ENCODE measurements around the gene SLC6A6.

Gene SLC6A6

DNA sequence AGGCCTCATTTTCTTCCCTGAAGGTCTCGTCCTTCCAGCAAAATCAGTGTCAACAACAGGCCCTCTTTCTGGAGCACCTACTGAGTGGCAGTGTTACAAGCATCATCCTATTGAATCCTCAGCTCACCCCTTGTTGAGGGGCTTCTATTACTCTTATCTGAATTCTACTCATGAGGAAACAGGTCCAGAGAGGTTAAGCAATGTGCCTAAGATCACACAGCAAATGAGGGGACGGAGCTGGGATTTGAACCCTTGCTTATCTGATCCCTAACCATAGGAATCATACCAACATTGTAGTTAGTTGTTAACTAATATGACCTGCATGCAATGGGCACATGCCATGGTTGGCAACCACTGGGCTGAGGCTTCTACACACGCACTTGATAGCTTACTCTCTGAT is 63.0 kb downstream of the SLC6A6 start:
- no peak overlapping the region for H3K9ac ChIP-seq
- H3K4me2 ChIP-seq: no peak overlapping the region
- H3K27me3 ChIP-seq: peaks cover 0 to 18% (median 0%) of the 10 kb centered on the region in 11 experiments; a peak in 6 of 22 replicates
- H3K4me1 ChIP-seq: peaks cover 10 to 32% (median 26%) of the 10 kb centered on the region in 10 experiments; a peak in 19 of 20 replicates
- peaks cover 1 to 100% (median 91%) of the 10 kb centered on the region in 11 experiments; a peak in 21 of 22 replicates for H4K20me1 ChIP-seq
- H3K27ac ChIP-seq: no peak overlapping the region
- H3K9me3 ChIP-seq (replicated peaks in 1 of 11): no peaks in the 10 kb centered on the region
- H3K4me3 ChIP-seq: no peak overlapping the region
- no peak for TF ChIP-seq Cebpa-rat (IDR thresholded peaks at IDR 0.05)
- peaks cover 62 to 100% (median 91%) of the 10 kb centered on the region in 11 experiments for H3K36me3 ChIP-seq

DNA sequence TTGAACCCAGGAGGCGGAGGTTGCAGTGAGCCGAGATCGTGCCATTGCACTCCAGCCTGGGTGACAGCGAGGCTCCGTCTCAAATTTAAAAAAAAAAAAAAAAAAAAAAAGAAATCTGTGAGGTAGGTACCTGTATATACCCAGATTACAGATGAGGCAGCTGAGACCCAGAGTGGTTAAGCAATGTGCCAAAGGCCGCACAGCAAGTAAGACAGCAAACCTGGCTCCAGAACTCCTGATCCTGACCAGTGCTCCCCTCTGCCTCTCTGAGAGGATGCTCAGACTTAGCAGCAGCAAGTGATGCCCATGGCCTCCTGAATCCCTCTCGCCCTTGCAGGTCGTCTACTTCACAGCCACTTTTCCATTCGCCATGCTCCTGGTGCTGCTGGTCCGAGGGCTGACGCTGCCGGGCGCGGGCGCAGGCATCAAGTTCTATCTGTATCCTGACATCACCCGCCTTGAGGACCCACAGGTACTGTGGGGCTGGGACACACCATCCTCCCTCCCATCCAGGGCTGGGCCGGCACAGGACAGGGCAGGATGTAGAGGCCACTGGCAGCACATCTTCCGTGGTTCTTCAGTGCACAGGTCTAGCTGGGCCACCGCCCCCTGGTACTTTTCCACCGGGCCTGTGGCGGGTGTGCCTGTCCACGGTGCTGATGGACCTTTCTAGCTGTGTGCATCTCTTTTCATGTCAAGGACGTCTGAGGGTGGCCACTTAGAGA is 63.9 kb downstream of the SLC6A6 start:
- Histone ChIP-seq H3K36me3 (peaks cover 59 to 100% (median 91%) of the 10 kb centered on the region in 11 experiments), H3K4me3 (no peak overlapping the region), H3K9ac (no peak overlapping the region), H3K4me1 (peaks cover 5 to 27% (median 24%) of the 10 kb centered on the region in 10 experiments; a peak in 19 of 20 replicates), H3K4me2 (no peak overlapping the region), H4K20me1 (peaks cover 7 to 100% (median 92%) of the 10 kb centered on the region in 11 experiments; a peak in 21 of 22 replicates), H3K27ac (no peak overlapping the region), H3K9me3 (replicated peaks in 1 of 11) (no peaks in the 10 kb centered on the region), H3K27me3 (peaks cover 0 to 26% (median 0%) of the 10 kb centered on the region in 11 experiments; a peak in 9 of 22 replicates)
- no peak for TF ChIP-seq Cebpa-rat (IDR thresholded peaks at IDR 0.05)

DNA sequence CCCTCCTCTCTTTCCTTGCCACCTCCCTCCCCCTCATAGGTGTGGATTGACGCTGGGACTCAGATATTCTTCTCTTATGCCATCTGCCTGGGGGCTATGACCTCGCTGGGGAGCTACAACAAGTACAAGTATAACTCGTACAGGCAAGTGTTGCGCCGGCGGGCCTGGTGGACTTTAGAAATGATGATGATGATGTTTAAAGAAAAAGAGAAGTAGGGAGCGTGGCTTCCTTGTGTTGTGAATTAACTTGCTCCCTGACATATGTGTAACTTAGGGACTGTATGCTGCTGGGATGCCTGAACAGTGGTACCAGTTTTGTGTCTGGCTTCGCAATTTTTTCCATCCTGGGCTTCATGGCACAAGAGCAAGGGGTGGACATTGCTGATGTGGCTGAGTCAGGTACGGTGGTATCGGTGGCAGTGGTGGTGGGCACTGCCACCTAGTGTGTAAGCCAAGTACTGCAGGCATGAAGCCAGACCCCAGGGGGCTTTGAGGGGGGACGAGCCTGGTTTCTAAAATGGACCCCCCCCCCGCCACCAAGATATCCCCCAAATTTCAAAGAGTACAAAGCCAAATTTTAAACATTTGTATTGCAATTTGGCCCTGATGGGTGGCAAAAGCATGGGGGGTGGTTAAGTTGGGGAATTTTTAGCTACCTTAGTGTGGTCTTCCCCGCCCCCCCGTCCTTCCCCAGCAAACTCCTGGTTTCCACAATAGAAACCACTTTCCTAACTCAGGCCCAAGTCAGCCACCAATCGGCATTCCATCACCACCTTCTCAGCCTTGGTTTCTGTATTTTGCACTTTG is 65.6 kb downstream of the SLC6A6 start:
- H3K9me3 ChIP-seq (replicated peaks in 1 of 11): no peaks in the 10 kb centered on the region
- H3K27me3 ChIP-seq: peaks cover 0 to 40% (median 1%) of the 10 kb centered on the region in 11 experiments; a peak in 10 of 22 replicates
- H3K4me1 ChIP-seq: peaks cover 16 to 27% (median 24%) of the 10 kb centered on the region in 10 experiments
- no peak overlapping the region for H3K4me2 ChIP-seq
- H3K36me3 ChIP-seq: peaks cover 60 to 100% (median 92%) of the 10 kb centered on the region in 11 experiments
- H3K4me3 ChIP-seq: no peak overlapping the region
- H4K20me1 ChIP-seq: peaks cover 16 to 100% (median 94%) of the 10 kb centered on the region in 11 experiments; a peak in 21 of 22 replicates
- H3K9ac ChIP-seq: no peak overlapping the region
- TF ChIP-seq Cebpa-rat (IDR thresholded peaks at IDR 0.05): no peak
- H3K27ac ChIP-seq: no peak overlapping the region

DNA sequence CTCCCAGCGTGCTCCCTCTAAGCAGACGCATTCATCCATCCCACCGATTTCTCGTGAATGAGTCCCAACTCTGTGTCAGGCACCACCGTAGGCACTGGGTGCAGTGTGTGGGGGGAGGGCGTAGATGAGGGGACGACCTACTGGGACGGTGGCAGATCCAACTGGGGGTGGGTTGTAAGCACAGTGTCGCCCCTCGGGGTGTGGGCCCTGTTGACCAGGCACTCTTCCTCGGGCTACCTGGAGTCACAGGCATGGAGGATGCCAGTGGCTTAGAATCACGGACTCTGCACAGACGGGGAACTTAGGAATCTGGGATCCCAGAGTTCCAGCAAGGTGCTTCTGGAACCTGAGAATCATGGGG is 66.2 kb downstream of the SLC6A6 start:
- Histone ChIP-seq H3K36me3 (peaks cover 60 to 100% (median 92%) of the 10 kb centered on the region in 11 experiments), H4K20me1 (peaks cover 16 to 100% (median 94%) of the 10 kb centered on the region in 11 experiments; a peak in 21 of 22 replicates), H3K27ac (no peak overlapping the region), H3K9ac (no peak overlapping the region), H3K4me1 (peaks cover 16 to 24% (median 19%) of the 10 kb centered on the region in 10 experiments), H3K4me2 (no peak overlapping the region), H3K9me3 (replicated peaks in 1 of 11) (no peaks in the 10 kb centered on the region), H3K27me3 (peaks cover 0 to 45% (median 7%) of the 10 kb centered on the region in 11 experiments; a peak in 11 of 22 replicates), H3K4me3 (no peak overlapping the region)
- no peak for TF ChIP-seq Cebpa-rat (IDR thresholded peaks at IDR 0.05)

DNA sequence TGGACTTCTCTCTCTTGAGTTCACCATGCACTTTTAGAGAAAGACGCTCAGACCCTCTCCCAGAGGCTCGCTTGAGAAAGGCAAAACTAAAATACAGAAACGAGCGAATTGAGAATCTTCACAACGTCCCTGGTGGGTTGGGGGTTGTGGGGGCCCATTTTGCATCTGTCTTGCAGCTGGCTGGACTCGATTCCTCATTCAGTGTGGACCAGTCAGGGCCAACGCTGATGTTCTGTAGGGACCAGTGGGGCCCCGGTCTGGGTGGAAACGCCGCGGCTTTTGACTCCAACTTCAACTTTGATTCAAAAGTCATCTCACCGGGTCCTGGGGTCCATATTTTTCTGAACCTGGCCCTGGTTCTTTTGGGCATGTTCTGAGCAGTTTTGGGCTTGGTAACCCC is 68.1 kb downstream of the SLC6A6 start:
- Histone ChIP-seq H3K9me3 (replicated peaks in 1 of 11) (no peaks in the 10 kb centered on the region), H3K27me3 (peaks cover 0 to 63% (median 8%) of the 10 kb centered on the region in 11 experiments; a peak in 11 of 22 replicates), H4K20me1 (peaks cover 16 to 100% (median 94%) of the 10 kb centered on the region in 11 experiments; a peak in 21 of 22 replicates), H3K4me3 (no peak overlapping the region), H3K36me3 (peaks cover 61 to 100% (median 92%) of the 10 kb centered on the region in 11 experiments), H3K9ac (peak overlapping the region in 2 of 11 experiments; percentile 4 to 48; a peak in 2 of 22 replicates), H3K27ac (no peak overlapping the region), H3K4me2 (no peak overlapping the region), H3K4me1 (peaks cover 16 to 24% (median 19%) of the 10 kb centered on the region in 10 experiments)
- no peak for TF ChIP-seq Cebpa-rat (IDR thresholded peaks at IDR 0.05)

DNA sequence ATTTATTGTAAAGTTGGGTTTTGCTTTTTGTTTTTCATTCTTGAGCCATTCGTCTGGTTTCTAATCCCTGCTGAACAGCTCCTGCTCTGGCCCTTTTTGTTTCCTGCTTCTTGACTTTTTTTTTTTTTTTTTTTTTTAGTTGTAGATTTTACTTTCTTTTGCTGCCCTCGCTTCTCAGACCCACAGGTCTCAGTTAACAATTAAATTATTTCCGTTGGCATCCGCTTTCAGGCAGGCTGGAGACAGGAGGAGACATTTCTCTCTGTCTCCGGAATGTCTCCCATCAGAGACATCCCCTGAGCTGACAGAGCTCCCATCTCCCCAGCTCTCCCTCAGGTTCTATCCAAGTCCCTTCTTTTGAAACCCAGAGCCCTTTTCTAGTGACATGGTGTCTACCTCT is 68.6 kb downstream of the SLC6A6 start:
- no peak overlapping the region for H3K27ac ChIP-seq
- H3K27me3 ChIP-seq: peaks cover 0 to 68% (median 8%) of the 10 kb centered on the region in 11 experiments; a peak in 11 of 22 replicates
- H3K4me1 ChIP-seq: peaks cover 16 to 24% (median 19%) of the 10 kb centered on the region in 10 experiments
- no peak overlapping the region for H3K4me3 ChIP-seq
- H3K4me2 ChIP-seq: peak overlapping the region in 9 of 11 experiments; percentile 4 to 76 (median 63); a peak in 13 of 22 replicates
- H4K20me1 ChIP-seq: peaks cover 16 to 100% (median 95%) of the 10 kb centered on the region in 11 experiments; a peak in 21 of 22 replicates
- H3K36me3 ChIP-seq: peaks cover 67 to 100% (median 92%) of the 10 kb centered on the region in 11 experiments
- H3K9ac ChIP-seq: peak overlapping the region in 2 of 11 experiments; percentile 4 to 48; a peak in 3 of 22 replicates
- TF ChIP-seq Cebpa-rat (IDR thresholded peaks at IDR 0.05): no peak
- H3K9me3 ChIP-seq (replicated peaks in 1 of 11): no peaks in the 10 kb centered on the region

DNA sequence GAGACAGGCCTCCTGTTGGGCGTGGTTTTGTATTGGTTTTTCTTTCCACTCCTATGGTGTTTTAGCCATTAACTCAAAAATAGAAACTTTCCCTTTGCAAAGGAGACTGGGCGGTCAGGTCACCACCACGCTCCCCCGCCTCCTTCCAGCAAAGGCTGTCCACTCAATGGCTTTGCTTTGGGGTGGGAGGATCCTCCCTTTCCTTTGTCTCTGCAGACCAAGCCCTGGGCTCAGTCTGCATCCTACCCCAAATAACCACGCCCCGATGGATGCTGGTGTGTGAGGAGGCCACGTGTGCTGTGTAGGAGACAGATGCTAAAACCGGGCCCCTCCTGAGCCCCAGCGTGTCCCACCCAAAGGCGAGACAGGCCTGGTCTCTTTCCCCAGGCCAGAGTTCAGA is 69.3 kb downstream of the SLC6A6 start:
- Histone ChIP-seq H3K36me3 (peaks cover 68 to 100% (median 93%) of the 10 kb centered on the region in 11 experiments), H3K9me3 (replicated peaks in 1 of 11) (no peaks in the 10 kb centered on the region), H3K4me2 (peak overlapping the region; percentile 4 to 76 (median 61); a peak in 20 of 22 replicates), H3K27ac (no peak overlapping the region), H3K4me1 (peaks cover 16 to 24% (median 19%) of the 10 kb centered on the region in 10 experiments), H3K9ac (peak overlapping the region in 3 of 11 experiments; percentile 4 to 48 (median 15); a peak in 2 of 22 replicates), H3K4me3 (no peak overlapping the region), H4K20me1 (peaks cover 16 to 100% (median 96%) of the 10 kb centered on the region in 11 experiments; a peak in 21 of 22 replicates), H3K27me3 (peaks cover 0 to 68% (median 8%) of the 10 kb centered on the region in 11 experiments; a peak in 11 of 22 replicates)
- no peak for TF ChIP-seq Cebpa-rat (IDR thresholded peaks at IDR 0.05)

All from BLaER1 treated with 17β-estradiol and CSF1 and Interleukin-3, amounts not matched to agents 10 nM and 100 nM (cell line).